ENCODE measurements around the gene FHL2. TPM values are rescaled to one million over a fixed set of nuclear protein-coding genes. Genes with fewer than 3 reads are reported as not detected.
A peak's percentile ranks its signal among the peaks of the same experiment; 100 is the strongest.

FHL2 gene
- total RNA-seq, 1 donor from 2014 or later: 120 TPM

DNA sequence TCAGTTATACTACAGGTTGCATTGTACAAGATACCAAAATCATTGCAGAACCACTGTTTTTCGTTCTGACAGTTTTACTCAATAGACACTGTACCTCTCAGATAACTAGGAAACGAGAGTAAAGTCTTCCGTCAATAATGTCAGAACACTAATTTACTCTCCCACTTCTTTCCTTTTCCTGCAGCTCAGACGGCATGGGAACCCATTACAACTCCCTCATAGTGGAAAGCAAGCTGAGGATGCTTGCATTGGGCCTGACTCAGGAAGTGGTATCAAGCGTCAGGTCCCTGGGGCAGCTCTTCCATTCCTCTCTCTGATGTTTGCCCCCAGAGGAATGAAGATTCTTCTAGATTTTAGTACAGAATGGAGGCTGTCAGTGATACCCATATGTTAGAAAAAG lies 23.9 kb upstream of the FHL2 start:
- DNase-seq (ENCODE audit: low spot score): no peak

- DNase-seq (ENCODE audit: low spot score): no peak
These were observed 22.2 kb upstream of the FHL2 start for GRCh38 chr2:105421053-105421452.

DNA sequence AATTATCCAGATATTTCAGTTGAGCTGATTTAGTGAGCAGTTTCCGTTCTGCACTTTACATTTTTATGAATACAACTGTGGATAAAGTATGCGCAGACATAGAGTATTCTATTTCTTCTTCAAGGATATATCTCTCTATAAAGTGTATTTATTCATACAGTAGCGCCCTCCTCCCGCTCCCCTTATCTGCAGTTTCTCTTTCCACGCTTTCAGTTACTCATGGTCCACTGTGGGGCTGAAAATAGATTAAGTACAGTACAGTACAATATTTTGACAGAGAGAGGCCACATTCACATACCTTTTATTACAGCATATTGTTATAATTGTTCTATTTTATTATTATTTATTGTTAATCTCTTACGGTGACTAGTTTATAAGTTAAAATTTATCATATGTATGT lies 19.7 kb upstream of the FHL2 start:
- no peak for DNase-seq (ENCODE audit: low spot score)

GRCh38 chr2:105417857-105418436 lies 19.1 kb upstream of the FHL2 start:
- no peak for DNase-seq (ENCODE audit: low spot score)

DNA sequence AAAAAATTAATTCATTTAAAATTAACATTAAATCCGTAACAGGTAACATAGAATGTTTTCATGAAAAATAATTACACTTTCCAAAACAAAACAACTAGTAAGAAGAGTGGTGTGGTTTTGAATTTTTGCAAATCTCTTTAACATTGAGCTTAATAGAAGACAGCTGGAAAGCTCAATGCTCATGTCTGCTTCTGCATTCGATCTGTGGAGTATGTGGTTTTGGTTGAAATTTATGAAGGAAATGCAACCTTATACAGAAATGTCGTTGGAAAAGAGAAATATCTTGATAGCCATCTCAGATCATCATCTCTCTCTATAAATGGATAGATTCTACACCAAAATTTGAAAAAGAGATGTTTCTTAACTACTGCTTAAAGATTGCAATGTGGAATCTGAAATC lies 17.3 kb upstream of the FHL2 start:
- no peak for DNase-seq (ENCODE audit: low spot score)

- DNase-seq (ENCODE audit: low spot score): no peak
These were observed 16.2 kb upstream of the FHL2 start for GRCh38 chr2:105415007-105415406.

- DNase-seq (ENCODE audit: low spot score): no peak
These were observed 14.4 kb upstream of the FHL2 start for GRCh38 chr2:105413206-105413605.

DNA sequence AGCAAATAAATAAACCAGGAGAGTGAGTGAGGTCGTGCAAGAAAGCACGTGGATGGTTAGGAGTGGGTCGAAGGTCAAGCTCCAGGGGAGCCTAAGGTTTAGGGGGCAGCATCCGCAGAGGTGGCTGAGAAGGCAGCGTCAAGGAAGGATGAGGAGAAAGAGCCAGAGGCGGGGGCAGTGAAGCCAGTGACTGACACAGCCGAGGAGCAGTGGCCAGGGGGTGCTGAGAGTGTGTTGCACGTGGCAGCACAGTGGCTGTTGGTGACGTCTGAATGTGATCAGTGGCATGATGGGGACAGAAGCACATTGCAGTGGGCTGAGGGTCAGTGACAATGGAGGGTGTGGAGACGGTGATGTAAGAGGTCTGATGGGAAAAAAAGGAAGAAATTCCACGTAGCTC lies 13.7 kb upstream of the FHL2 start:
- DNase-seq (ENCODE audit: low spot score): no peak

DNA sequence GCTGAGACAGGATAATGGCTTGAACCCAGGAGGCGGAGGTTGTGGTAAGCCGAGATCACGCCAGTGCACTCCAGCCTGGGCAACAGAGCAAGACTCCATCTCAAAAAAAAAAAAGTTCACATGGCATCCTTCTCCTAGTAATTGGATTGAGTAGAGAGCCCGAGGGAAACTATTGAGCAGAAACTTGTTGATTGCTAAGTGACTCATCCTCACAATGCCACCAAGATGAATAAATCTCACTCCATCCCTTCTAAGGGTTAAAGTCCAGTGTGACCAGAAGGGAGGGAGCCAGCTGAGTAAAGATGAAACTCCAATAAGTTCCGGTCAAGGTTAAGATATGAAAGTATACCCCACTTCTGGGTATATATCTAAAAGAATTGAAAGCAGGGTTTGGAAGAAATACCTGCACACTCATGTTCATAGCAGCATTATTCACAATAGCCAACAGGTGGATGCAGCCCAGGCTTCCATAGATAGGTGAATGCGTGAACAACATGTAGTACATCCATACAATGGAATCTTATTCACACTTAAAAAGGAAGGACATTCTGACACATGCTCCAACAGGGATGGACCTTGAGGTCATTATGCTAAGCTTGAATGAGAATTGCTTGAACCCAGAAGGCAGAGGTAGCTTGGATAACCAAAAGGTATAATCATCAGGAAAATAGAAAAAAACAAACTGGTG lies 13.0 kb upstream of the FHL2 start:
- no peak for DNase-seq (ENCODE audit: low spot score)

DNA sequence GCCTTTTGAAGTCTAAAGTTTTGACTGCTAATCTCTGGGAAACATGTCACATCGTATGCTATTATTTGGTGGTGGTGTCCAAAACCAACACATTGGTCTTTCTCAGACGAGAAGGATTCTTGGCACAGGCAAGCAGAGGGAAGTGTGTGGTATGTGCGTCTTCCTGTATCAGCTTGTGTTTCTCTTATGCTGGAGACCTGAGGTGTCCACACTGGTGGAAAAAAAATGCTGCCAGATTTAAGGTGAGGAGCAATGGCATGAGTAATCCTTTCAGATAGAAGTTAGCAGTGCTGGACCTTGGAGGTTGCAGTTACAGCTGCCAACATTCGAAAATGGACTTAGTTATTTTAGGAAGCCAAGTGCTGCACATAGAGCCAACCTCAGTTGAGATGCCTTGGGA lies 11.7 kb upstream of the FHL2 start:
- DNase-seq (ENCODE audit: low spot score): no peak

GRCh38 chr2:105409717-105410116 lies 10.9 kb upstream of the FHL2 start:
- DNase-seq (ENCODE audit: low spot score): peak; percentile 86

- DNase-seq (ENCODE audit: low spot score): no peak
These were observed 9.3 kb upstream of the FHL2 start for GRCh38 chr2:105407946-105408743.

GRCh38 chr2:105406221-105406620 lies 7.4 kb upstream of the FHL2 start:
- DNase-seq (ENCODE audit: low spot score): no peak

GRCh38 chr2:105405291-105405690 lies 6.4 kb upstream of the FHL2 start:
- DNase-seq (ENCODE audit: low spot score): no peak

DNA sequence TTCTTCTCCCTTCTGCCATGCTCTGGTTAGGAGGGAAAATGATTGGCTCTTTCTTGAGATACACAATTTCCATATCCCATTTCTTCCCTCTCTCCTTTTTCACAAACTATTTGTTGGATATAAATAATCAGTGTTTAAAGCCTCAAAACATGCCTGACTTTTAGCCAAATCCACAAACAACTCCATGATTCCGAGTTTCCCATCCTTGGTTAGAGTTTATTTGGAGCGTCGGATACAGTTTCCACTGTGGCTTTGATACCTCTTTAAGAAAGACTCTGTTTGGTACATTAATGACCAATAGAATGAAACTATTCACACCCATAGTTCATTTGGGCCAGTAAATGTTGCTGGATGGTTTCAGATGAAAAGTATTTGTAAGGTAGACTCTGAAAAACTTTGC lies 5.9 kb upstream of the FHL2 start:
- no peak for DNase-seq (ENCODE audit: low spot score)

GRCh38 chr2:105403783-105404698 lies 5.2 kb upstream of the FHL2 start:
- no peak for DNase-seq (ENCODE audit: low spot score)

GRCh38 chr2:105403241-105403782 lies 4.5 kb upstream of the FHL2 start:
- DNase-seq (ENCODE audit: low spot score): no peak

DNA sequence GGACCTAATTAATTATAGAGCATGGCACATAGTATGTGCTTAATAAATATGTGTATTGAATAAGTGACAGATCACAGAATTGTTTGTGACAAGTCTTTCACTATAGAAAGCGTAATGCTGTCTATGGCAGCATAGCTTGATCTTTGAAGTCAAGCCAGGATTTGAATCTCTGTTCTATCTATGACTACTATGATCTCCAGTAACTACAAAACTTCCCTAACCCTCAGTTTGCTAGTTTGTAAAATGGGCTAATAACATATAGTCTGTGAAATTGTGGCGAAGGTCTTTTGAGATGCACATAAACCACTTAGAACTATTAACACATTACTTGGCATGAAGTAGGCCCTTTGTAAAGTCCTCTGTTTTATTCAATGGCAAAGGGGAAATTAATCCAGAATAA lies 4.0 kb upstream of the FHL2 start:
- no peak for DNase-seq (ENCODE audit: low spot score)

DNA sequence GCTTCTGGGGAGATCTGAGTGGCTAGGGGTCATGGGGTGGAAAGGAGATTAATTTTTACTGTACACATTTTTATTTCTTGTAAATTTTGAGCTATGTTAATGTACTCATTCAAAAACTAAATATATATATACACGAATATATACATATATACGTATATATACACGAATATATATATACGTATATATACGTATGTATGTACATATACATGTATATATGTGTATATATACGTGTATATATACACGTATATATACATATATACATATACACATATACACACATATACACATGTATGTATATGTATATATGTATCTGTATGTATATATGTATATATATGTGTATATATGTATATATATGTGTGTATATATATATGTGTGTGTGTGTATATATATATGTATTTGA lies 3.0 kb upstream of the FHL2 start:
- DNase-seq (ENCODE audit: low spot score): no peak

DNA sequence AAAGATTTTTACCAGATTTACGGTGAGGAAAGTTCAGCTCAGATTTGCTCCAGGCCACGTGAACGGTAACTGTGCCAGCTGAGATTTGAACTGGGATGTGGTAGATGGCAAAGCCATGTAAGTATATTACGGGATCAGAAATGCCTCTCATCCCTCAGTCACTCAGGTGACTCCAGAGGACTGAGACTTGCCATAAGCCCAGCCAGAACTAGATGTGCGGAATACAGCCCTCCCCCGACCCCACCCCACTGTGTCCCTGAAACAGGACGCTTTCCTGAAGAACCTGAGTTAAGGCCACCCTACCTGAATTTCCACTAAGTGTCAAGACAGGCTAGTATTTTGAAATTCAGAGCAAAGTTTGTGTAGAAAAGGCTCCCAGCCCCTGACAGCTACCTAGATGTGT lies 1.3 kb upstream of the FHL2 start:
- peak; percentile 69 for DNase-seq (ENCODE audit: low spot score)

DNA sequence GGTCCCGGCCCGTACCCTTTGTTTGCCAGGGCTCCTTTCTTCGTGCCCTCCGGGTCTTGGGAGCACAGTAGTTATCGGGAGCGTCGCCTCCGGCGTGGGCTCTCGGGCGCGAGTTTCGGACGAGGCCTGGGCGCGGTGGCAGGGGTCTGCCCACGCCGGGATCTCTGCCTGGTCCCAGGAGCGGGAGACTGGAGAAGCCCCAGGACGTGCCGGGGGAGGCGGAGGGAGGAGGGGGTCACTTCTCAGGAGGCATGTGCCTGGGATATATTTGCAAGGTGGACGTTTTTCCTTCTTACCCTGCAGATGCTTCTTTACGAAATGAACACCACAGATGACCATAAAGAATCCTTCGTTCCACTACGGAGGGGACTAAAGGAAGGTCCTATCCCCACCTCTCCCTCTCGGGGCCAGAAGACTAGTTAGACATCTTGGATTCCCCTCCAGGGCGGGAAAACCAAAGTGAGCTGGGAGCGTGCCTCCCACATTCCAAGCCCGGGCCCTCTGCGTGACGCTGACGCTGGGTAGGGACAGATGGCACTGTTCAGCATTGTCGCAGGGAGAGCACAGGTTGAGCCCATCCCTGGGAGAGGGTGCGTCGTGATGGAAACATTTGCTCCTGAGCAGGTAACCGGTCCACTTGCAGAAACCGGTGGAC lies 483 bp upstream of the FHL2 start:
- DNase-seq (ENCODE audit: low spot score): no peak
